ENCODE measurements around the gene MAD2L2.
A peak's percentile ranks its signal among the peaks of the same experiment; 100 is the strongest.

The MAD2L2 gene

GRCh38 chr1:11719313-11720032 lies 38.5 kb upstream of the MAD2L2 start:
- Histone ChIP-seq H3K9ac (ENCODE audit: low read depth, low read length) (no peak overlapping the region), H3K4me3 (ENCODE audit: low read depth, low read length) (peak overlapping the region; percentile 8), H3K27me3 (ENCODE audit: control insufficient read depth, insufficient read depth, low read length) (no peaks in the 10 kb centered on the region), H3K4me1 (ENCODE audit: control insufficient read depth, insufficient read depth, low read length) (no peaks in the 10 kb centered on the region), H3K36me3 (ENCODE audit: control insufficient read depth, insufficient read depth, low read length) (peaks cover 12% of the 10 kb centered on the region), H3K9me3 (ENCODE audit: control insufficient read depth, insufficient read depth, low read length) (no peaks in the 10 kb centered on the region)

- Histone ChIP-seq H3K36me3 (ENCODE audit: control insufficient read depth, insufficient read depth, low read length) (peaks cover 23% of the 10 kb centered on the region), H3K27me3 (ENCODE audit: control insufficient read depth, insufficient read depth, low read length) (no peaks in the 10 kb centered on the region), H3K9ac (ENCODE audit: low read depth, low read length) (no peak overlapping the region), H3K4me1 (ENCODE audit: control insufficient read depth, insufficient read depth, low read length) (no peaks in the 10 kb centered on the region), H3K4me3 (ENCODE audit: low read depth, low read length) (no peak overlapping the region), H3K9me3 (ENCODE audit: control insufficient read depth, insufficient read depth, low read length) (no peaks in the 10 kb centered on the region)
Measured at GRCh38 chr1:11714831-11715575, 34.1 kb upstream of the MAD2L2 start.

- Histone ChIP-seq H3K9me3 (ENCODE audit: control insufficient read depth, insufficient read depth, low read length) (no peaks in the 10 kb centered on the region), H3K4me1 (ENCODE audit: control insufficient read depth, insufficient read depth, low read length) (no peaks in the 10 kb centered on the region), H3K36me3 (ENCODE audit: control insufficient read depth, insufficient read depth, low read length) (peaks cover 26% of the 10 kb centered on the region), H3K4me3 (ENCODE audit: low read depth, low read length) (no peak overlapping the region), H3K9ac (ENCODE audit: low read depth, low read length) (no peak overlapping the region), H3K27me3 (ENCODE audit: control insufficient read depth, insufficient read depth, low read length) (no peaks in the 10 kb centered on the region)
Measured at GRCh38 chr1:11713095-11713494, 32.1 kb upstream of the MAD2L2 start.

- Histone ChIP-seq H3K4me3 (ENCODE audit: low read depth, low read length) (no peak overlapping the region), H3K36me3 (ENCODE audit: control insufficient read depth, insufficient read depth, low read length) (peaks cover 26% of the 10 kb centered on the region), H3K4me1 (ENCODE audit: control insufficient read depth, insufficient read depth, low read length) (peaks cover 3% of the 10 kb centered on the region), H3K27me3 (ENCODE audit: control insufficient read depth, insufficient read depth, low read length) (no peaks in the 10 kb centered on the region), H3K9me3 (ENCODE audit: control insufficient read depth, insufficient read depth, low read length) (no peaks in the 10 kb centered on the region), H3K9ac (ENCODE audit: low read depth, low read length) (no peak overlapping the region)
Measured at GRCh38 chr1:11712285-11712684, 31.3 kb upstream of the MAD2L2 start.

- Histone ChIP-seq H3K4me1 (ENCODE audit: control insufficient read depth, insufficient read depth, low read length) (peaks cover 3% of the 10 kb centered on the region), H3K9ac (ENCODE audit: low read depth, low read length) (no peak overlapping the region), H3K4me3 (ENCODE audit: low read depth, low read length) (no peak overlapping the region), H3K27me3 (ENCODE audit: control insufficient read depth, insufficient read depth, low read length) (no peaks in the 10 kb centered on the region), H3K36me3 (ENCODE audit: control insufficient read depth, insufficient read depth, low read length) (peaks cover 27% of the 10 kb centered on the region), H3K9me3 (ENCODE audit: control insufficient read depth, insufficient read depth, low read length) (no peaks in the 10 kb centered on the region)
Measured at GRCh38 chr1:11711490-11711889, 30.5 kb upstream of the MAD2L2 start.

GRCh38 chr1:11708554-11709350 lies 27.8 kb upstream of the MAD2L2 start:
- no peaks in the 10 kb centered on the region for H3K27me3 ChIP-seq (ENCODE audit: control insufficient read depth, insufficient read depth, low read length)
- H3K9ac ChIP-seq (ENCODE audit: low read depth, low read length): no peak overlapping the region

GRCh38 chr1:11707621-11708276 lies 26.8 kb upstream of the MAD2L2 start:
- Histone ChIP-seq H3K27me3 (ENCODE audit: control insufficient read depth, insufficient read depth, low read length) (no peaks in the 10 kb centered on the region), H3K4me3 (ENCODE audit: low read depth, low read length) (no peak overlapping the region), H3K9me3 (ENCODE audit: control insufficient read depth, insufficient read depth, low read length) (no peaks in the 10 kb centered on the region), H3K36me3 (ENCODE audit: control insufficient read depth, insufficient read depth, low read length) (peaks cover 19% of the 10 kb centered on the region), H3K4me1 (ENCODE audit: control insufficient read depth, insufficient read depth, low read length) (peaks cover 23% of the 10 kb centered on the region), H3K9ac (ENCODE audit: low read depth, low read length) (peak overlapping the region; percentile 57)

More at GRCh38 chr1:11708554-11709350, 27.8 kb upstream of the MAD2L2 start:
- Histone ChIP-seq H3K4me3 (ENCODE audit: low read depth, low read length) (no peak overlapping the region), H3K4me1 (ENCODE audit: control insufficient read depth, insufficient read depth, low read length) (peaks cover 21% of the 10 kb centered on the region), H3K9me3 (ENCODE audit: control insufficient read depth, insufficient read depth, low read length) (no peaks in the 10 kb centered on the region), H3K36me3 (ENCODE audit: control insufficient read depth, insufficient read depth, low read length) (peaks cover 25% of the 10 kb centered on the region)

- Histone ChIP-seq H3K4me1 (ENCODE audit: control insufficient read depth, insufficient read depth, low read length) (peaks cover 23% of the 10 kb centered on the region), H3K36me3 (ENCODE audit: control insufficient read depth, insufficient read depth, low read length) (peaks cover 14% of the 10 kb centered on the region), H3K4me3 (ENCODE audit: low read depth, low read length) (no peak overlapping the region), H3K9me3 (ENCODE audit: control insufficient read depth, insufficient read depth, low read length) (no peaks in the 10 kb centered on the region), H3K27me3 (ENCODE audit: control insufficient read depth, insufficient read depth, low read length) (no peaks in the 10 kb centered on the region), H3K9ac (ENCODE audit: low read depth, low read length) (no peak overlapping the region)
Measured at GRCh38 chr1:11706292-11706691, 25.3 kb upstream of the MAD2L2 start.

GRCh38 chr1:11705596-11705995 lies 24.6 kb upstream of the MAD2L2 start:
- H3K9me3 ChIP-seq (ENCODE audit: control insufficient read depth, insufficient read depth, low read length): no peaks in the 10 kb centered on the region
- H3K9ac ChIP-seq (ENCODE audit: low read depth, low read length): peak overlapping the region; percentile 54
- peaks cover 14% of the 10 kb centered on the region for H3K36me3 ChIP-seq (ENCODE audit: control insufficient read depth, insufficient read depth, low read length)
- H3K27me3 ChIP-seq (ENCODE audit: control insufficient read depth, insufficient read depth, low read length): no peaks in the 10 kb centered on the region
- H3K4me1 ChIP-seq (ENCODE audit: control insufficient read depth, insufficient read depth, low read length): peaks cover 23% of the 10 kb centered on the region
- no peak overlapping the region for H3K4me3 ChIP-seq (ENCODE audit: low read depth, low read length)

GRCh38 chr1:11704691-11705475 lies 23.9 kb upstream of the MAD2L2 start:
- Histone ChIP-seq H3K27me3 (ENCODE audit: control insufficient read depth, insufficient read depth, low read length) (no peaks in the 10 kb centered on the region), H3K4me1 (ENCODE audit: control insufficient read depth, insufficient read depth, low read length) (peaks cover 23% of the 10 kb centered on the region), H3K9ac (ENCODE audit: low read depth, low read length) (peak overlapping the region; percentile 54)

GRCh38 chr1:11704194-11704529 lies 23.2 kb upstream of the MAD2L2 start:
- H3K4me1 ChIP-seq (ENCODE audit: control insufficient read depth, insufficient read depth, low read length): peaks cover 23% of the 10 kb centered on the region
- H3K27me3 ChIP-seq (ENCODE audit: control insufficient read depth, insufficient read depth, low read length): no peaks in the 10 kb centered on the region
- peak overlapping the region; percentile 51 for H3K9ac ChIP-seq (ENCODE audit: low read depth, low read length)
- peaks cover 10% of the 10 kb centered on the region for H3K36me3 ChIP-seq (ENCODE audit: control insufficient read depth, insufficient read depth, low read length)
- no peak overlapping the region for H3K4me3 ChIP-seq (ENCODE audit: low read depth, low read length)
- H3K9me3 ChIP-seq (ENCODE audit: control insufficient read depth, insufficient read depth, low read length): no peaks in the 10 kb centered on the region

More at GRCh38 chr1:11704691-11705475, 23.9 kb upstream of the MAD2L2 start:
- Histone ChIP-seq H3K9me3 (ENCODE audit: control insufficient read depth, insufficient read depth, low read length) (no peaks in the 10 kb centered on the region), H3K36me3 (ENCODE audit: control insufficient read depth, insufficient read depth, low read length) (peaks cover 14% of the 10 kb centered on the region), H3K4me3 (ENCODE audit: low read depth, low read length) (no peak overlapping the region)

Measured in iPS-15b (cell line).